Astrocyte (in vitro differentiated cells and primary cell): ENCODE data around the gene PGM2L1. TPM values are rescaled to one million over a fixed set of nuclear protein-coding genes. Genes with fewer than 3 reads are reported as not detected.

Experiments
- DNase-seq: peaks from one replicate; pipeline ENCODE4 v3.0.0-alpha.2; 2010; ENCODE audit warnings: low read depth
- FAIRE-seq: peaks from 2 replicates; lab custom pipeline; 2011; peaks lifted over from hg19 to GRCh38; lab: Jason Lieb, UNC
- H2AFZ ChIP-seq: 2 replicates; pipeline ENCODE4 v1.6.0; 2012; ENCODE audit warnings: low read depth, low read length, inconsistent platforms
- H3K27ac ChIP-seq: 2 replicates; pipeline ENCODE4 v1.5.1; 2011; ENCODE audit warnings: low read depth, low read length, inconsistent platforms
- H3K27me3 ChIP-seq: 2 replicates; pipeline ENCODE4 v1.6.0; 2011; ENCODE audit warnings: low read length, inconsistent platforms; ENCODE audit not compliant: insufficient read depth
- H3K36me3 ChIP-seq: 2 replicates; pipeline ENCODE4 v1.5.1; 2011; ENCODE audit warnings: low read length, inconsistent platforms; ENCODE audit not compliant: insufficient read depth
- H3K4me1 ChIP-seq: 2 replicates; pipeline ENCODE4 v1.5.1; 2011; ENCODE audit warnings: low read length, inconsistent platforms; ENCODE audit not compliant: insufficient read depth
- H3K4me2 ChIP-seq: 2 replicates; pipeline ENCODE4 v1.6.0; 2012; ENCODE audit warnings: low read length, inconsistent platforms
- H3K4me3 ChIP-seq: 2 replicates; pipeline ENCODE4 v1.5.1; 2011; ENCODE audit warnings: low read depth, mild to moderate bottlenecking, low read length, inconsistent platforms; ENCODE audit not compliant: insufficient read depth
- H3K79me2 ChIP-seq: 2 replicates; pipeline ENCODE4 v1.6.0; 2012; ENCODE audit warnings: mild to moderate bottlenecking, low read length, inconsistent platforms; ENCODE audit not compliant: insufficient read depth
- H3K9ac ChIP-seq: 2 replicates; pipeline ENCODE4 v1.6.0; 2012; ENCODE audit warnings: mild to moderate bottlenecking, low read length, inconsistent platforms
- H3K9me3 ChIP-seq: 2 replicates; pipeline ENCODE4 v1.5.1; 2012; ENCODE audit warnings: low read depth, mild to moderate bottlenecking, low read length, inconsistent platforms; ENCODE audit not compliant: insufficient read depth
- H4K20me1 ChIP-seq: 2 replicates; pipeline ENCODE4 v1.6.0; 2012; ENCODE audit warnings: low read length, inconsistent platforms; ENCODE audit not compliant: insufficient read depth
- H3K27ac Mint-ChIP-seq: one replicate; pipeline ENCODE4 v1.8.0; 2021; ENCODE audit warnings: mild to moderate bottlenecking, mixed read lengths; ENCODE audit not compliant: unreplicated experiment
- H3K27me3 Mint-ChIP-seq: one replicate; pipeline ENCODE4 v1.8.0; 2021; ENCODE audit warnings: low read depth, mixed read lengths; ENCODE audit not compliant: unreplicated experiment
- H3K36me3 Mint-ChIP-seq: one replicate; pipeline ENCODE4 v1.8.0; 2021; ENCODE audit warnings: low read depth, mixed read lengths; ENCODE audit not compliant: unreplicated experiment
- H3K4me1 Mint-ChIP-seq: one replicate; pipeline ENCODE4 v1.8.0; 2021; ENCODE audit warnings: low read depth, mixed read lengths; ENCODE audit not compliant: unreplicated experiment
- H3K4me3 Mint-ChIP-seq: one replicate; pipeline ENCODE4 v1.8.0; 2021; ENCODE audit warnings: mild to moderate bottlenecking, moderate library complexity, mixed read lengths; ENCODE audit not compliant: unreplicated experiment
- H3K9me3 Mint-ChIP-seq: one replicate; pipeline ENCODE4 v1.8.0; 2021; ENCODE audit warnings: mild to moderate bottlenecking, mixed read lengths; ENCODE audit not compliant: unreplicated experiment
- EZH2 ChIP-seq: IDR thresholded peaks from 2 replicates; pipeline ENCODE4 v1.6.1; 2012; ENCODE audit warnings: mild to moderate bottlenecking, low read length, inconsistent platforms; ENCODE audit not compliant: insufficient read depth
- total RNA-seq: library from RNA; stranded (reverse); gene quantifications from 2 replicates; pipeline ENCODE4 v1.2.1, GENCODE V29; 2021
- TF ChIP-seq, protein P1 (sequence below): IDR thresholded peaks from 2 replicates; pipeline ENCODE4 v1.5.1; 2011; ENCODE audit warnings: low read depth, mild to moderate bottlenecking, inconsistent platforms, low read length, moderate library complexity; ENCODE audit not compliant: insufficient read depth

PGM2L1 gene
- total RNA-seq, 1 donor from 2014 or later, result 43.6 TPM

DNA sequence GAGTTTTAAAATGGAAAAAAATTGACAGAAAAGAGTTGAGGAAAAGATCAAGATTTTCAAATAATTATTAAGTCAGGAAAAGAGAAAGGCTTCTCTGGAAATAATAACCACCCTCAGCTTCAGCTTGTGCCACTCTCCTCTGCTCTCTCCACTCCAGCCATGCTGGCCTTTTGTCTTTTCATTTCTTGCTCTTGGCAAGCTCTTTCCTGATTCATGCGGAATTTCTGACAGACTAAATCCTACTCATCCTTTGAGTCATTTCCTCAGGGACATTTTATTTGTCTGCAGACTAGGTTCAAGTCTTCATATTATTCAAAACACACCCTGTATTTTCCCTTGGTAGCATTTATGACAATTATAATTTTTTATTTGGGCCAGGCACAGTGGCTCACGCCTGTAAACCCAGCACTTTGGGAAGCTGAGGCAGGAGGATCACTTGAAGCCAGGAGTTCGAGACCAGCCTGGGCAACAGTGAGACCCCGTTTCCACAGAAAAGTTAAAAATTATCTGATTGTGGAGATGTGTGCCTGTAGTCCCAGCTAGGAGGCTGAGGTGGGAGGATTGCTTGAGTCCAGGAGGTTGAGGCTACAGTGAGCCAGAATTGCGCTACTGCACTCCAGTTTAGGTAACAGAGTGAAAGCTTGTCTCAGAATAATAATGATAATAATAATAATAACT lies 79.0 kb downstream of the PGM2L1 start:
- peak overlapping the region; percentile 87 for H3K27ac Mint-ChIP-seq
- peak overlapping the region; percentile 50 for H3K4me2 ChIP-seq
- peak overlapping the region; percentile 62 for H3K9ac ChIP-seq
- DNase-seq (peak; percentile 92), FAIRE-seq (peak; percentile 70)
- H3K36me3 ChIP-seq, result no peaks in the 10 kb centered on the region
- H3K27ac ChIP-seq, result peak overlapping the region; percentile 88
- H3K9me3 ChIP-seq, result no peaks in the 10 kb centered on the region
- peak overlapping the region; percentile 20 for H3K4me3 Mint-ChIP-seq
- no peaks in the 10 kb centered on the region for H4K20me1 ChIP-seq
- H3K27me3 ChIP-seq, result no peaks in the 10 kb centered on the region
- no peaks in the 10 kb centered on the region for H3K79me2 ChIP-seq
- peaks cover 19% of the 10 kb centered on the region for H3K4me1 Mint-ChIP-seq
- H3K4me1 ChIP-seq, result peaks cover 29% of the 10 kb centered on the region
- H3K9me3 Mint-ChIP-seq, result peaks cover 15% of the 10 kb centered on the region
- H2AFZ ChIP-seq, result no peak overlapping the region
- TF ChIP-seq EZH2, result no peak
- TF ChIP-seq, protein P1, sequence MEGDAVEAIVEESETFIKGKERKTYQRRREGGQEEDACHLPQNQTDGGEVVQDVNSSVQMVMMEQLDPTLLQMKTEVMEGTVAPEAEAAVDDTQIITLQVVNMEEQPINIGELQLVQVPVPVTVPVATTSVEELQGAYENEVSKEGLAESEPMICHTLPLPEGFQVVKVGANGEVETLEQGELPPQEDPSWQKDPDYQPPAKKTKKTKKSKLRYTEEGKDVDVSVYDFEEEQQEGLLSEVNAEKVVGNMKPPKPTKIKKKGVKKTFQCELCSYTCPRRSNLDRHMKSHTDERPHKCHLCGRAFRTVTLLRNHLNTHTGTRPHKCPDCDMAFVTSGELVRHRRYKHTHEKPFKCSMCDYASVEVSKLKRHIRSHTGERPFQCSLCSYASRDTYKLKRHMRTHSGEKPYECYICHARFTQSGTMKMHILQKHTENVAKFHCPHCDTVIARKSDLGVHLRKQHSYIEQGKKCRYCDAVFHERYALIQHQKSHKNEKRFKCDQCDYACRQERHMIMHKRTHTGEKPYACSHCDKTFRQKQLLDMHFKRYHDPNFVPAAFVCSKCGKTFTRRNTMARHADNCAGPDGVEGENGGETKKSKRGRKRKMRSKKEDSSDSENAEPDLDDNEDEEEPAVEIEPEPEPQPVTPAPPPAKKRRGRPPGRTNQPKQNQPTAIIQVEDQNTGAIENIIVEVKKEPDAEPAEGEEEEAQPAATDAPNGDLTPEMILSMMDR, result no peak
- H3K27me3 Mint-ChIP-seq, result no peaks in the 10 kb centered on the region
- no peaks in the 10 kb centered on the region for H3K36me3 Mint-ChIP-seq
- no peak overlapping the region for H3K4me3 ChIP-seq

DNA sequence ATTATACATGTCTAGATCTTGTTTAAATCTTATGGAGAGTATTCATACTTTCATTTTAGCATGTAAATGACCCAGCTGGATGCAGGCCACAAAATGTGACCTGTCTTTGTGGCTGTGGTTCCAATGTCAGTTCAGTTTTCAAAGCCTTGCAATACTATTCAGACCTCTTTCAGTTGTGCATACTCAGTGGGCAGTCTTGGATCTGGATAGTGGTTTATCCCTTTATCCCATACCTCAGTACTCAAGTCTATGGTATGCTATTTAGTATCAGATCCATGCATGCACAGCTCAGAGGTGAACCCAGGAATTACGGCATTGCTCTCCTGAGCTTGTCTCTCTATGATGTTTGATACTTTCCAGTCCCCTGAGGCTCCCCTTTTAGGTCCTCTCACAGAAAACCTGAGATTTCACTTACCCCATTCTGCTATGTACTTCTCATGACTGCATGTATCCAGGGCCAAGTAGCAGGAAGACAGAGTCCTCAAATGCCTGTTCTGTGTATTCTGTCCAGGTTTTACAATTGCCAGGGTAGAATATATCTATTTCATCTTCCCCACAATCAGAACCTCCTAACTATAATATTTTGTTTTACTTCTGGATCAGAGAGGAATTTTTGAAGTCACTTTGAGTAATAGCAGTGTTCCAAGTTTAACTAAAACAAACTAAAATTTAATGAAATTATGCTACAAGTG lies 79.8 kb downstream of the PGM2L1 start:
- Histone ChIP-seq H3K36me3 (no peaks in the 10 kb centered on the region), H3K79me2 (no peaks in the 10 kb centered on the region), H4K20me1 (no peaks in the 10 kb centered on the region), H3K4me3 (no peak overlapping the region), H3K9me3 (no peaks in the 10 kb centered on the region), H3K27me3 (no peaks in the 10 kb centered on the region), H3K9ac (peak overlapping the region; percentile 62), H3K4me2 (peak overlapping the region; percentile 50), H3K27ac (peak overlapping the region; percentile 88), H2AFZ (no peak overlapping the region), H3K4me1 (peaks cover 29% of the 10 kb centered on the region)
- TF ChIP-seq, protein P1, result peak; percentile 12
- no peak for TF ChIP-seq EZH2
- FAIRE-seq (peak; percentile 9), DNase-seq (peak; percentile 81)
- Mint-ChIP-seq H3K4me1 (peaks cover 19% of the 10 kb centered on the region), H3K27me3 (no peaks in the 10 kb centered on the region), H3K27ac (peak overlapping the region; percentile 87), H3K36me3 (no peaks in the 10 kb centered on the region), H3K4me3 (no peak overlapping the region), H3K9me3 (peaks cover 15% of the 10 kb centered on the region)
